ENCODE data around the gene ATXN1. TPM values are rescaled to one million over a fixed set of nuclear protein-coding genes. Genes with fewer than 3 reads are reported as not detected.

Gene ATXN1
- total RNA-seq, 3 donors from 2014 or later: 30.4 to 87.3 (median 50.1) TPM

DNA sequence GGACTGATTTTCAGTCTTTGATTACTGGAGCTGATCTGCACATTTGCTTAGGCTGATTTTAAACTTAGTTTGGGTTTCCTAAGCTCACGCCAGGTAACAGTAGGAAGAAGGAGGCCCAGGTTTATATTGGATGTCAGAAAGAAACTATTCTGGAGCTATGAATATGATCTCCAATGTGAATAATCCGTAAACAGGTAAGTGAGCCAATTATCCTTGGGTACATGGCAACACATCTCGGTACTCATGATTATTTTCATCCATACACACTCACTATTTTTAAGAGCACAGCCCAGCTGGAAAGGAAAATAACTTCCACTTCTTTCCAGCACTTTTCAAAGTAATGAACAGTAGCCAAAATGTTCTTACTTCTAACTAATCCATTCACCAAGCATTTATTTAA is 7.0 kb downstream of the ATXN1 start:
- Histone ChIP-seq H3K4me3 (no peak overlapping the region), H3K36me3 (ENCODE audit: low read depth) (no peaks in the 10 kb centered on the region), H3K9me3 (no peaks in the 10 kb centered on the region), H3K4me1 (ENCODE audit: low read depth) (peaks cover 57% of the 10 kb centered on the region)
- TF ChIP-seq, protein P1, sequence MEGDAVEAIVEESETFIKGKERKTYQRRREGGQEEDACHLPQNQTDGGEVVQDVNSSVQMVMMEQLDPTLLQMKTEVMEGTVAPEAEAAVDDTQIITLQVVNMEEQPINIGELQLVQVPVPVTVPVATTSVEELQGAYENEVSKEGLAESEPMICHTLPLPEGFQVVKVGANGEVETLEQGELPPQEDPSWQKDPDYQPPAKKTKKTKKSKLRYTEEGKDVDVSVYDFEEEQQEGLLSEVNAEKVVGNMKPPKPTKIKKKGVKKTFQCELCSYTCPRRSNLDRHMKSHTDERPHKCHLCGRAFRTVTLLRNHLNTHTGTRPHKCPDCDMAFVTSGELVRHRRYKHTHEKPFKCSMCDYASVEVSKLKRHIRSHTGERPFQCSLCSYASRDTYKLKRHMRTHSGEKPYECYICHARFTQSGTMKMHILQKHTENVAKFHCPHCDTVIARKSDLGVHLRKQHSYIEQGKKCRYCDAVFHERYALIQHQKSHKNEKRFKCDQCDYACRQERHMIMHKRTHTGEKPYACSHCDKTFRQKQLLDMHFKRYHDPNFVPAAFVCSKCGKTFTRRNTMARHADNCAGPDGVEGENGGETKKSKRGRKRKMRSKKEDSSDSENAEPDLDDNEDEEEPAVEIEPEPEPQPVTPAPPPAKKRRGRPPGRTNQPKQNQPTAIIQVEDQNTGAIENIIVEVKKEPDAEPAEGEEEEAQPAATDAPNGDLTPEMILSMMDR (IDR thresholded peaks at IDR 0.05): no peak
- ATAC-seq (no peak), DNase-seq (no peak)
- intact Hi-C loops (cut with DNase I, micrococcal nuclease): no loop called here

DNA sequence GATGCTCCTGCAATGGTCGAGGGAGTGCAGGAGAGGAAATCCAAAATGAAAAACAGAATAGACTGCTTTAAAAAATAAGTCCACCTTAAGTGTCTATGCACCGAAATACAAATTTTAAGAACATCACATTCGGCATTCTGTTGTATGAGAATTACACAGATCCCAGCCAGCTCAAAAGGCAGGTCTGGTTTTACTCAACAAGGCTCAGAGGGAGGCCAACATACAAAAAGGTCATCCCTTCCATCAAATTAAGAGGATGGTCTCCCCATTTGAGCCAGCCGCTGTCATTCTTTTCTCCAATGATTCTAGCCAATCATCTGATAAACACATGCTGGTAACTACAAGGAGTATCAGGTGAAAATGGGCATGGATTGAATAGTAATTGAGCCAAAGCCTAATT is 7.9 kb downstream of the ATXN1 start:
- ATAC-seq (no peak), DNase-seq (no peak)
- H3K36me3 ChIP-seq (ENCODE audit: low read depth): no peaks in the 10 kb centered on the region
- TF ChIP-seq, protein P1 (IDR thresholded peaks at IDR 0.05): no peak
- no peak overlapping the region for H3K4me3 ChIP-seq
- intact Hi-C loops (cut with DNase I, micrococcal nuclease): no loop called here
- H3K4me1 ChIP-seq (ENCODE audit: low read depth): peaks cover 48% of the 10 kb centered on the region
- no peaks in the 10 kb centered on the region for H3K9me3 ChIP-seq

DNA sequence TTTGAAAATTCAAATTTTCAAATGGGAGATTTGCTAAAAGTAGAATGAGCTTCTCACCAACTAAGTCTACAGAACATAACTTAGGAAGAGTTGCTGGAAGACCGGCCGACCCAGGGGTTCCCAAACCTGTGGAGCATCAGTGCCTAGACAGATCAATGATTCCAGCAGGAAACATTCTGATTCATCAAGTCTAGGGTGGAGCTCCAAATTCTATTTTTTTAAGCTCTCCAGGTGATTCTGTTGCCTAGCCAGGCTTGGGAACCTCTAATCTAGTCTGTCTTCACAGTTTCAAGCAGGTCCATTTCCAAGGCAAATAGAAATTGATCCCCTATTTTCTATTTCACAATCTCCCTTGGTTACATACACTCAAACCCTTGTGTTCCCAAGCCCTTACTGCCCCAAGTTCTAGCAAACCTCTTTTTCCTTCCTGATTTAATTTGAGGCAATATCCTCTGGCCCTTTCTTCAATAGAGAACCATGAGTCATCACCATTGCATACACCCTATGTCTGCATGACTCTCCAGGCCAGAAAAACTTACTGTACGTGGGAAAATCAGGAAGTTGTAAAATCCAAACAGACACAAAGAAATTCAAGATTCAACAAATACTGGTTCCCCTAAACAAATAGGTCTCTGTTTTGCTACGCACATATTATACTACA is 8.9 kb downstream of the ATXN1 start:
- Histone ChIP-seq H3K36me3 (ENCODE audit: low read depth) (no peaks in the 10 kb centered on the region), H3K4me1 (ENCODE audit: low read depth) (peaks cover 51% of the 10 kb centered on the region), H3K9me3 (no peaks in the 10 kb centered on the region), H3K4me3 (no peak overlapping the region)
- intact Hi-C loops (cut with DNase I, micrococcal nuclease): no loop called here
- ATAC-seq (peak; percentile 85), DNase-seq (no peak)
- TF ChIP-seq, protein P1 (IDR thresholded peaks at IDR 0.05): no peak

DNA sequence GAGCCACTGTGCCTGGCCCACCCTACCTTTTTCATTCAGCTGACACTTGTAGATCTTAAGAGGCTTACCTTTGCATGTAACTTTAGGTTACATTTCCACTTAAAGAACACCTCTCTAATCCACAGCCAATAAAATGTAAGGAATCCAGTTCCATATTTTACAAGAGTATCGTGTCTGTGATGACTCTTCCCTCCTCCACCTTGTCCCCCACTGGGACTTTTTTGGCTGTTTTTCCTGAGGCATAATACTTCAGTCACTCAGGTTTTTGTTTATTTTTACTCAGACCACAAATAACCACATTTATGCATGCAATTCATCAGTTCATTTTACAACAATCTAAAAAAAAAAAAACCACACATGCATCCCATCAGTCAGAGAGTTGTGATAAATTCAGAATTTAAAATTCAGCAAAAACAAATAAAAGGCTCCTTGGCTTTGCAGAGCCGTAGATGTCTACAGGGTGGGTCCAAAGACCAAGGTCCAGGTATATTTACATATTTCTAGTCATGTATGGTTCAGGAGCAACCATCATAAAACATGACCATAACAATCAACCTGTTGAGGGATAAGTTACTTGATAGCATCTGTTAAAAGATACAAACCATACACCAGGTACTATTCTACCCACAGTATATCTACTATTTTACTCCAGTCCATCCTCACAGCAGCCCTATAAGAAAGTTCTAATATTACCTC is 9.9 kb downstream of the ATXN1 start:
- peaks cover 58% of the 10 kb centered on the region for H3K4me1 ChIP-seq (ENCODE audit: low read depth)
- no peaks in the 10 kb centered on the region for H3K9me3 ChIP-seq
- peak in 1 of 3 donors; percentile 62 for DNase-seq
- no peak overlapping the region for H3K4me3 ChIP-seq
- TF ChIP-seq, protein P1 (IDR thresholded peaks at IDR 0.05): no peak
- intact Hi-C loops (cut with DNase I, micrococcal nuclease): no loop called here
- no peaks in the 10 kb centered on the region for H3K36me3 ChIP-seq (ENCODE audit: low read depth)
- ATAC-seq: peak; percentile 74

DNA sequence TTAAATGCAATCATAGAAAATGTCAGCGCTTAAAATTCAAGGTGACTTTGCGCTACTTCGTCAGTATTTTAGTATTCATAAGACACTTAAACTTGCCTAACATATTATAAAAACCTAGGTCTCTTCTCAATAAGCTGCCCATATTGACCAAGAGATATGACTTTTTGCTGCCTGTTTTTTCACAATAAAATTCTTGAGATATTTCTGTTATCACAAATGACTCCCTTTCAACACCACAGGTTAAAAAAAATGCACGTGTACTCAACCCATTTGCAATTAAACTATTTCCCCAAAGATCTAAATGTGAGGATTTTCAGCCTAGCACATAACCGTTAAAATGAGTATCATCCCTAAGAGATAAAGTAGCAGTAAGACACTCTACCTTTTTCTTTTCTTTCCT is 10.7 kb downstream of the ATXN1 start:
- intact Hi-C loops (cut with DNase I, micrococcal nuclease): no loop called here
- no peaks in the 10 kb centered on the region for H3K9me3 ChIP-seq
- no peak overlapping the region for H3K4me3 ChIP-seq
- H3K36me3 ChIP-seq (ENCODE audit: low read depth): no peaks in the 10 kb centered on the region
- H3K4me1 ChIP-seq (ENCODE audit: low read depth): peaks cover 54% of the 10 kb centered on the region
- TF ChIP-seq, protein P1 (IDR thresholded peaks at IDR 0.05): no peak
- no peak for ATAC-seq
- no peak for DNase-seq

Measured in mucosa of descending colon (tissue), 3 donors.